ENCODE data around the gene CA14. TPM values are rescaled to one million over a fixed set of nuclear protein-coding genes. Genes with fewer than 3 reads are reported as not detected.
A peak's percentile ranks its signal among the peaks of the same experiment; 100 is the strongest.

Gene CA14
- total RNA-seq, 1 donor from 2014 or later: not detected

DNA sequence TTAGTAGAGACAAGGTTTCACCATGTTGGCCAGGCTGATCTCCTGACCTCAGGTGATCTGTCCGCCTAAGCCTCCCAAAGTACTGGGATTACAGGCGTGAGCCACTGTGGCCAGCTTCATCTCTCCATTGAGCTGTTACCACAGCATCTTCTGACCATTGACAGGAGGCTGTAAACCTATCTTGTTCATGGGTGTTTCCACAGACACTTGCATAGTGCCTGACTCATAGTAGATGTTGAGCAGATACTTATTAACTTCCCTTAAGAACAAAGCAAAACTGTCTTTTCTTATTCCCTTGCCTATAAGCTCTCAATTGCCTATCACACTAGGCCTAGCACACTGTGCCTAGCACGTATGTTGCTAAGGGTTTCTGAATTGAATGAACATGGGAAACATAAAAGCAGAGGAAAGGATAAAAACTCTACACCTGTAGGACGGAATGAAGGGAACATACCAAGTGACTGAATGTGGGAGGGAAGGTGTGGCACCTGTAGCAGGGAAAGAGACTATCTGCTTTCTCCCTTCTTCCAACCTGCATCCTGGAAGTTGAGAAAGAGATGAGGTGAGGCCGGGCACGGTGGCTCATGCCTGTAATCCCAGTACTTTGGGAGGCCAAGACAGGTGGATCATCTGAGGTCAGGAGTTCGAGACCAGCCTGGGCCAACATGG lies 13.9 kb downstream of the CA14 start:
- H3K27me3 Mint-ChIP-seq (ENCODE audit: unreplicated experiment): no peaks in the 10 kb centered on the region
- DNase-seq (ENCODE audit: extremely low spot score, unreplicated experiment): no peak
- peaks cover 48% of the 10 kb centered on the region for H3K4me1 Mint-ChIP-seq (ENCODE audit: unreplicated experiment)
- TF ChIP-seq, protein P1, sequence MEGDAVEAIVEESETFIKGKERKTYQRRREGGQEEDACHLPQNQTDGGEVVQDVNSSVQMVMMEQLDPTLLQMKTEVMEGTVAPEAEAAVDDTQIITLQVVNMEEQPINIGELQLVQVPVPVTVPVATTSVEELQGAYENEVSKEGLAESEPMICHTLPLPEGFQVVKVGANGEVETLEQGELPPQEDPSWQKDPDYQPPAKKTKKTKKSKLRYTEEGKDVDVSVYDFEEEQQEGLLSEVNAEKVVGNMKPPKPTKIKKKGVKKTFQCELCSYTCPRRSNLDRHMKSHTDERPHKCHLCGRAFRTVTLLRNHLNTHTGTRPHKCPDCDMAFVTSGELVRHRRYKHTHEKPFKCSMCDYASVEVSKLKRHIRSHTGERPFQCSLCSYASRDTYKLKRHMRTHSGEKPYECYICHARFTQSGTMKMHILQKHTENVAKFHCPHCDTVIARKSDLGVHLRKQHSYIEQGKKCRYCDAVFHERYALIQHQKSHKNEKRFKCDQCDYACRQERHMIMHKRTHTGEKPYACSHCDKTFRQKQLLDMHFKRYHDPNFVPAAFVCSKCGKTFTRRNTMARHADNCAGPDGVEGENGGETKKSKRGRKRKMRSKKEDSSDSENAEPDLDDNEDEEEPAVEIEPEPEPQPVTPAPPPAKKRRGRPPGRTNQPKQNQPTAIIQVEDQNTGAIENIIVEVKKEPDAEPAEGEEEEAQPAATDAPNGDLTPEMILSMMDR (IDR thresholded peaks at IDR 0.05): no peak
- H3K27ac Mint-ChIP-seq (ENCODE audit: unreplicated experiment): peak overlapping the region; percentile 98
- H3K9me3 Mint-ChIP-seq (ENCODE audit: unreplicated experiment): no peaks in the 10 kb centered on the region
- H3K36me3 Mint-ChIP-seq (ENCODE audit: unreplicated experiment): peaks cover 11% of the 10 kb centered on the region
- H3K4me3 Mint-ChIP-seq (ENCODE audit: unreplicated experiment): peak overlapping the region; percentile 31

DNA sequence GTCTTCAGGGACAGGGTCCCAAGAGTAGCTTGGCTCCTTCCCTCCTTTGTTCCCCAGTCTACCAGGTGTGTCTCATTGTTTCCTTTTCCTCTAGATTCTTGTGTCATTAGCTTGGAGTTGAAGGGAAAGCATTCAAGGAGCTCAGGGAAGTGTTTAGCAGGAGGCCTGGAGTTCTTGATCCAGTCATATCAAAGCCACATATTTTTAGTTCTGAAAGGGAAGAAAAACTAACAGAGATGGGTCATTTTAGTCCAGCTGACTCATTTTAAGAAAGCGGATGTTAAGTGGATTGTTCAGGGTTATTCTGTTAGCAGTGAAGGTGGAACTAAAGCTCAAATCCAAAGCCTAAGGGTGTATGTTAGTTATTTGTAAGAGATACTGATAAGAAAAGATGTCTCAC lies 15.7 kb downstream of the CA14 start:
- Mint-ChIP-seq H3K4me3 (ENCODE audit: unreplicated experiment) (peak overlapping the region; percentile 76), H3K36me3 (ENCODE audit: unreplicated experiment) (peaks cover 12% of the 10 kb centered on the region), H3K4me1 (ENCODE audit: unreplicated experiment) (peaks cover 35% of the 10 kb centered on the region), H3K27ac (ENCODE audit: unreplicated experiment) (peak overlapping the region; percentile 98), H3K27me3 (ENCODE audit: unreplicated experiment) (no peaks in the 10 kb centered on the region), H3K9me3 (ENCODE audit: unreplicated experiment) (no peaks in the 10 kb centered on the region)
- TF ChIP-seq, protein P1 (IDR thresholded peaks at IDR 0.05): no peak
- no peak for DNase-seq (ENCODE audit: extremely low spot score, unreplicated experiment)

- peaks cover 4% of the 10 kb centered on the region for H3K27me3 Mint-ChIP-seq (ENCODE audit: unreplicated experiment)
- TF ChIP-seq, protein P1 (IDR thresholded peaks at IDR 0.05): no peak
- H3K36me3 Mint-ChIP-seq (ENCODE audit: unreplicated experiment): peaks cover 30% of the 10 kb centered on the region
- DNase-seq (ENCODE audit: extremely low spot score, unreplicated experiment): no peak
- no peak overlapping the region for H3K27ac Mint-ChIP-seq (ENCODE audit: unreplicated experiment)
- peaks cover 19% of the 10 kb centered on the region for H3K4me1 Mint-ChIP-seq (ENCODE audit: unreplicated experiment)
- no peak overlapping the region for H3K4me3 Mint-ChIP-seq (ENCODE audit: unreplicated experiment)
- no peaks in the 10 kb centered on the region for H3K9me3 Mint-ChIP-seq (ENCODE audit: unreplicated experiment)
Measured at GRCh38 chr1:150280138-150280707, 22.6 kb downstream of the CA14 start.

GRCh38 chr1:150281221-150281757 lies 23.7 kb downstream of the CA14 start:
- Mint-ChIP-seq H3K27me3 (ENCODE audit: unreplicated experiment) (peaks cover 4% of the 10 kb centered on the region), H3K36me3 (ENCODE audit: unreplicated experiment) (peaks cover 31% of the 10 kb centered on the region), H3K27ac (ENCODE audit: unreplicated experiment) (peak overlapping the region; percentile 79), H3K4me3 (ENCODE audit: unreplicated experiment) (peak overlapping the region; percentile 80), H3K9me3 (ENCODE audit: unreplicated experiment) (no peaks in the 10 kb centered on the region), H3K4me1 (ENCODE audit: unreplicated experiment) (peaks cover 19% of the 10 kb centered on the region)
- TF ChIP-seq, protein P1 (IDR thresholded peaks at IDR 0.05): peak; percentile 66
- no peak for DNase-seq (ENCODE audit: extremely low spot score, unreplicated experiment)

Data from osteocyte (in vitro differentiated cells).